ENCODE data around the gene TCF7L1.
"Not testable (repeated sequence)": the region's sequence is repeated elsewhere in the genome, so short reads cannot be mapped to it uniquely, and the experiment has no call there.

The TCF7L1 gene

GRCh38 chr2:85132834-85133637 is at the start of gene TCF7L1:
Gene TCF7L1 (plus strand): TSS chr2:85133392. CDS start chr2:85133685, 293 bp downstream.
- no peak for DNase-seq

GRCh38 chr2:85085563-85085962 is 47.6 kb upstream of the TCF7L1 start:
- no peak for DNase-seq

- no peak for DNase-seq
Observed at GRCh38 chr2:85087541-85087940, 45.7 kb upstream of the TCF7L1 start.

- DNase-seq = no peak
Observed at GRCh38 chr2:85088921-85089320, 44.3 kb upstream of the TCF7L1 start.

- no peak for DNase-seq
Observed at GRCh38 chr2:85089585-85089984, 43.6 kb upstream of the TCF7L1 start.

GRCh38 chr2:85091838-85092237 is 41.4 kb upstream of the TCF7L1 start:
- no peak for DNase-seq

- DNase-seq = no peak
Observed at GRCh38 chr2:85095094-85095493, 38.1 kb upstream of the TCF7L1 start.

- DNase-seq = no peak
Observed at GRCh38 chr2:85096616-85097015, 36.6 kb upstream of the TCF7L1 start.

- DNase-seq = no peak
Observed at GRCh38 chr2:85104228-85104627, 29.0 kb upstream of the TCF7L1 start.

GRCh38 chr2:85106489-85107180 is 26.6 kb upstream of the TCF7L1 start:
- no peak for DNase-seq

- no peak for DNase-seq
Observed at GRCh38 chr2:85110991-85111560, 22.1 kb upstream of the TCF7L1 start.

- DNase-seq = no peak
Observed at GRCh38 chr2:85111819-85112281, 21.3 kb upstream of the TCF7L1 start.

GRCh38 chr2:85112906-85113625 is 20.1 kb upstream of the TCF7L1 start:
- no peak for DNase-seq

- no peak for DNase-seq
Observed at GRCh38 chr2:85114586-85115330, 18.4 kb upstream of the TCF7L1 start.

GRCh38 chr2:85116207-85116606 is 17.0 kb upstream of the TCF7L1 start:
- DNase-seq = no peak

- no peak for DNase-seq
Observed at GRCh38 chr2:85119900-85120299, 13.3 kb upstream of the TCF7L1 start.

- DNase-seq = no peak
Observed at GRCh38 chr2:85120363-85120762, 12.8 kb upstream of the TCF7L1 start.

- DNase-seq = not testable (repeated sequence)
Observed at GRCh38 chr2:85126462-85126861, 6.7 kb upstream of the TCF7L1 start.

GRCh38 chr2:85129861-85130260 is 3.3 kb upstream of the TCF7L1 start:
- no peak for DNase-seq

GRCh38 chr2:85130407-85130806 is 2.8 kb upstream of the TCF7L1 start:
- DNase-seq = no peak

- no peak for DNase-seq
Observed at GRCh38 chr2:85131116-85131515, 2.1 kb upstream of the TCF7L1 start.

GRCh38 chr2:85132397-85132796 is 795 bp upstream of the TCF7L1 start:
- no peak for DNase-seq
